Pancreas (tissue), 10 donors: ENCODE measurements around the gene AAK1. TPM values are rescaled to one million over a fixed set of nuclear protein-coding genes. Genes with fewer than 3 reads are reported as not detected.

Source experiments
- ATAC-seq, 4 donors: fragments of 200-7000 bp; cut with Tn5 transposase; one replicate each; pipeline versions ENCODE4 v1.8.0 to v1.9.1; 2020; ENCODE audit warnings: mild to moderate bottlenecking in 4 of 4, moderate library complexity in 4 of 4
- DNase-seq, 6 donors: peaks; one replicate each; pipeline ENCODE4 v3.0.0-alpha.2; 2020
- FAIRE-seq: peaks from 2 replicates; lab custom pipeline; 2012; peaks lifted over from hg19 to GRCh38; lab: Jason Lieb, UNC
- H3K27ac ChIP-seq, 4 donors: fragments of 200-600 bp; sonication (generic); 1 replicate in 3 of 4; 2 replicates in 1 of 4; pipeline versions ENCODE4 v1.5.0 to v1.8.0; 2020
- H3K27me3 ChIP-seq, 4 donors: fragments of 200-600 bp; one replicate each; pipeline ENCODE4 v1.8.0; 2021
- H3K36me3 ChIP-seq, 3 donors: fragments of 200-600 bp; sonication (generic) in 1 of 3; one replicate each; pipeline versions ENCODE4 v1.5.0 to v1.8.0; 2020 to 2021
- H3K4me1 ChIP-seq, 3 donors: fragments of 200-600 bp; one replicate each; pipeline ENCODE4 v1.8.0; 2021
- H3K4me3 ChIP-seq, 4 donors: fragments of 200-600 bp; sonication (generic) in 2 of 4; one replicate each; pipeline versions ENCODE4 v1.5.0 to v1.8.0; 2020 to 2021
- H3K9me3 ChIP-seq, 4 donors: fragments of 200-600 bp; one replicate each; pipeline ENCODE4 v1.8.0; 2021
- WGBS, 2 donors: extraction: QIAGEN DNeasy Blood & Tissue Kit; methylation state at CpG; one replicate each; pipeline ENCODE4 v1.1.7; 2013; 5-methylcytosine and 5-hydroxymethylcytosine counted together
- intact Hi-C, 3 donors: fragments of 100-400 bp; cut with DNase I; formaldehyde crosslinking; loops; one replicate each; pipeline versions ENCODE4 v1.11.1 to v1.14.2; 2022
- polyA plus RNA-seq, 2 donors: library from polyadenylated mRNA; stranded (reverse); fragments of 200-250 nt; gene quantifications; one replicate each; pipeline ENCODE4 v1.2.3, GENCODE V29; 2013
- total RNA-seq, 6 donors: library from RNA; stranded (reverse); fragmentation: NEBNext Ultra II Directional in 4 of 6; extraction: Animal tissue kit (Norgen Biotek cat#: 25700) in 4 of 6; gene quantifications; one replicate each; pipeline versions ENCODE4 v1.2.1 to v1.2.4, GENCODE V29; 2021 to 2023
- TF ChIP-seq, protein P1 (sequence below), 4 donors: fragments of 200-600 bp; sonication (generic) in 3 of 4; IDR thresholded peaks; one replicate each; pipeline versions ENCODE4 v1.5.0 to v1.8.0; 2021; ENCODE audit warnings: antibody characterized with exemption in 4 of 4
- donor health status: healthy with polysubstance abuse.
- donor health status: DM: no; HTN: no; CAD: no; lungs with moderate emphysema.
- donor health status: DM: no; HTN: no; CAD: no.
- donor health status: control.
- donor health status: control.
- donor health status: Bipolar disorder and iron deficiency.
- donor health status: DM: yes; HTN: yes; CAD: no.
- donor health status: DM: no; HTN: no; CAD: no.
- donor health status: DM: no; HTN: no; CAD: no.
- donor health status: DM: yes; HTN: yes; CAD: no.

AAK1 gene
- total and polyA plus RNA-seq, 8 donors: 20.6 to 45.1 (median 32.5) TPM

DNA sequence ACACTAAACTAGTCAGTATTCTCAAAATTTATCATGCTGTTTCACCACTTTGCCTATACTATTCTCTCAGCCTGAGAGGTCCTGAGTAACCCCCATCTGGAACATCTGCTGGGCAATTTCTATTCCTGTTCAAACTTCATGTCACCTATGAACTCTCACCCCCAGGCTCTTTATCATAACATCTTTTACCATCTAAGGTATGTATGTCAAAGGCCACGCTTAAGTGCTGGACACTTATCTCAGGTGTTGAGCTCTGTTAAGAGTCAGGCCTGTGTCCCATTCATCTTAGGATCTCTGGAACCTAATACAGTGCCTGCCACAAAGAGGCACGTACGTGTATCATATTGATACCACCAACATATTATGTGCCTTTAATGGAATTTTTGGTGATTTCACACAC is 4.9 kb downstream of the AAK1 start:
- Histone ChIP-seq H3K27ac (no peak overlapping the region), H3K27me3 (no peaks in the 10 kb centered on the region), H3K4me3 (no peak overlapping the region), H3K9me3 (no peaks in the 10 kb centered on the region), H3K36me3 (no peaks in the 10 kb centered on the region), H3K4me1 (peaks cover 0 to 8% (median 3%) of the 10 kb centered on the region in 3 donors)
- 86 to 87% methylated on average over 3 of the region's 3 CpGs for WGBS, 2 donors
- no peak for DNase-seq
- no peak for FAIRE-seq
- intact Hi-C loops: loop anchor here in 1 of 3 donors (10.0 kb wide), 1 partner anchor 64 kb away; no protein-coding TSS in a partner anchor
- ATAC-seq: no peak
- TF ChIP-seq, protein P1, sequence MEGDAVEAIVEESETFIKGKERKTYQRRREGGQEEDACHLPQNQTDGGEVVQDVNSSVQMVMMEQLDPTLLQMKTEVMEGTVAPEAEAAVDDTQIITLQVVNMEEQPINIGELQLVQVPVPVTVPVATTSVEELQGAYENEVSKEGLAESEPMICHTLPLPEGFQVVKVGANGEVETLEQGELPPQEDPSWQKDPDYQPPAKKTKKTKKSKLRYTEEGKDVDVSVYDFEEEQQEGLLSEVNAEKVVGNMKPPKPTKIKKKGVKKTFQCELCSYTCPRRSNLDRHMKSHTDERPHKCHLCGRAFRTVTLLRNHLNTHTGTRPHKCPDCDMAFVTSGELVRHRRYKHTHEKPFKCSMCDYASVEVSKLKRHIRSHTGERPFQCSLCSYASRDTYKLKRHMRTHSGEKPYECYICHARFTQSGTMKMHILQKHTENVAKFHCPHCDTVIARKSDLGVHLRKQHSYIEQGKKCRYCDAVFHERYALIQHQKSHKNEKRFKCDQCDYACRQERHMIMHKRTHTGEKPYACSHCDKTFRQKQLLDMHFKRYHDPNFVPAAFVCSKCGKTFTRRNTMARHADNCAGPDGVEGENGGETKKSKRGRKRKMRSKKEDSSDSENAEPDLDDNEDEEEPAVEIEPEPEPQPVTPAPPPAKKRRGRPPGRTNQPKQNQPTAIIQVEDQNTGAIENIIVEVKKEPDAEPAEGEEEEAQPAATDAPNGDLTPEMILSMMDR (IDR thresholded peaks at IDR 0.05): no peak

DNA sequence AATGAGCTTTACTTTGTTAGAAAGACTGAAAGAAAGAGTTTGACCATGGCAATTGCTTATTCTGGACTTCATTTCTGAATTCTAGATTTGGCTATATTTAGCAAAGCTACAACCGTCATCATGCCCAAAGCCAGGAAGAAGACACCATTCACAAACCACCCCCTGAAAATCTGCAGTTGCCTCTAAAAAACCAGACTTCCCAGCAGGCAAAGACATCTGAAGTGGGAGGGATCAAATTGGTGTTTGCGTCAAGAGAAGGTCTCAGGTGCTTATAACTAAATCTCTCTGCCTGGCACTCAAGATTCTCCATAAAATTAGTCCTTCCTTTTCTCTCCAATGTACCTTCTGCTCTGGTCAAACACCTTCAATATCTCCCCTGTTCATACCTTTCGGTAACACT is 5.6 kb downstream of the AAK1 start:
- Histone ChIP-seq H3K27ac (no peak overlapping the region), H3K4me1 (peaks cover 0 to 8% (median 3%) of the 10 kb centered on the region in 3 donors), H3K27me3 (no peaks in the 10 kb centered on the region), H3K36me3 (no peaks in the 10 kb centered on the region), H3K9me3 (no peaks in the 10 kb centered on the region), H3K4me3 (no peak overlapping the region)
- intact Hi-C loops: loop anchor here in 1 of 3 donors (10.0 kb wide), 1 partner anchor 63 kb away; no protein-coding TSS in a partner anchor
- TF ChIP-seq, protein P1 (IDR thresholded peaks at IDR 0.05): no peak
- FAIRE-seq (no peak), ATAC-seq (no peak), DNase-seq (no peak)
- WGBS, 2 donors: 79 to 88% methylated on average over 3 of the region's 3 CpGs

DNA sequence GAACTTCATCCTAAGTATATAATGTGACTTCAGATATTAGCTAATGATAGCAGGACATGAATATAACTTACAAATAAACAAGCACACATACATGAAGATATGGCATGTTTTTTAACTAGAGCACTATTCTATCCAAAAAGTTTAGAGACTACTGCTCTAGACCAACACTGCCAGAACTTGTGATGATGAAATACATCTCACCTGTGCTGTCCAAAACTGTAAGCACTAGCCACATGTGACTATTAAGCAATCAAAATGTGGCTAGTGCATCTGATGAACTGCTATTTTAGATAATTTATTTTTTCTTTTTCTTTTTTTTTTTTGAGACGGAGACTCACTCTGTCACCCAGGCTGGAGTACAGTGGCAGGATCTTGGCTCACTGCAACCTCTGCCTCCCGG is 7.1 kb downstream of the AAK1 start:
- DNase-seq (no peak), FAIRE-seq (no peak), ATAC-seq (no peak)
- intact Hi-C loops: loop anchor here in 1 of 3 donors (10.0 kb wide), 1 partner anchor 62 kb away; no protein-coding TSS in a partner anchor
- no peaks in the 10 kb centered on the region for H3K9me3 ChIP-seq
- H3K36me3 ChIP-seq: no peaks in the 10 kb centered on the region
- TF ChIP-seq, protein P1 (IDR thresholded peaks at IDR 0.05): no peak
- no peaks in the 10 kb centered on the region for H3K27me3 ChIP-seq
- H3K4me3 ChIP-seq: no peak overlapping the region
- no peak overlapping the region for H3K27ac ChIP-seq
- 88% methylated on average over 2 of the region's 2 CpGs for WGBS, 2 donors
- H3K4me1 ChIP-seq: peaks cover 0 to 11% (median 3%) of the 10 kb centered on the region in 3 donors

DNA sequence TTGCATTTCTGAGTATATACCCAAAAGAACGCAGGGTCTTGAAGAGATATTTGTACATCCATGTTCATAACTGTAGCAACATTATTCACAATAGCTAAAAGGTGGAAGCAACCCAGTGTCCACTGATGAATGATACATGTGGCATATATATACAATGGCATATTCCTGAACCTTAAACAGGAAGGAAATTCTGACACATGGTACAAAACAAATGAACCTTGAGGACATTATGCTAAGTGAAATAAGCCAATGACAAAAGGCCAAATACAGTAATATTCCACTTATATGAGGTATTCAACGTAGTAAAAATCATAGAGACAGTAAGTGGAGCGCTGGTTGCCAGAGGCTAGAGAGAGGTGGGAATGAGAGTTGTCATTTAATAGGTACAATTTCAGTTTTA is 8.1 kb downstream of the AAK1 start:
- DNase-seq (no peak), FAIRE-seq (no peak), ATAC-seq (no peak)
- TF ChIP-seq, protein P1 (IDR thresholded peaks at IDR 0.05): no peak
- H3K27me3 ChIP-seq: no peaks in the 10 kb centered on the region
- H3K36me3 ChIP-seq: no peaks in the 10 kb centered on the region
- H3K9me3 ChIP-seq: no peaks in the 10 kb centered on the region
- no peak overlapping the region for H3K27ac ChIP-seq
- intact Hi-C loops: loop anchor here in 1 of 3 donors (10.0 kb wide), 1 partner anchor 61 kb away; no protein-coding TSS in a partner anchor
- 78 to 93% methylated on average over 3 of the region's 3 CpGs for WGBS, 2 donors
- no peak overlapping the region for H3K4me3 ChIP-seq
- peaks cover 8 to 13% (median 11%) of the 10 kb centered on the region in 3 donors for H3K4me1 ChIP-seq

DNA sequence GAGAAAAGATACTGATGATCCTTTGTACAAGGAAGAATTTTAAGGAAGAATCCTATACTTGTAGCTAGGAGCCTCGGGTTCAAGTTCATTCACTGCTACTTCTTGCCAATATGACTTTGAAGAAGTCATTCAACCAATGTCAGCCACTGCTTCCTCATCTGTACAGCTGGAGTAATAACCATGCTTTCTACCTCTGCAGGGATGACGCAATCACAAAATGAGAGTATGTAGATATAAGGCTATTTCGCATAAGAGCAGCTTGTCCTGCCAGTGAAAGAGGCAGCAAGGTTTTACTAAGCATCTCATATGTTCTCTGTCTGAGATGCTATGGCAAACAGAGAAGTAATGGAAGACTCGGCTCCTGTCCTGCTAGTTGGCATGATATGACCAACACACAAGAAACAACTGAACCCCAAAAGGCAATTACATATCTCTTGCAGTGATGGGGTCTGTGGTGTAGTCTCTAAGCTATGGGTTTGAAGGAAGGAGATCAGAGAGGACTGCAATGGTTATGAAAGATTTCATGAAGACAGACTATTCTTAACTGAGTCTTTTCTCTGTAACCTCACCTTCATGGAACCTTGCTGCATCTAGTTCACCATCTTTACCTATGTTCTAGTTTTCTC is 9.2 kb downstream of the AAK1 start:
- FAIRE-seq (no peak), ATAC-seq (peak in 2 of 4 donors; percentile 30 to 38), DNase-seq (no peak)
- no peaks in the 10 kb centered on the region for H3K27me3 ChIP-seq
- TF ChIP-seq, protein P1 (IDR thresholded peaks at IDR 0.05): no peak
- intact Hi-C loops: loop anchor here in 1 of 3 donors (10.0 kb wide), 1 partner anchor 60 kb away; no protein-coding TSS in a partner anchor
- H3K4me3 ChIP-seq: no peak overlapping the region
- 89% methylated on average over 4 of the region's 4 CpGs for WGBS, 2 donors
- no peak overlapping the region for H3K27ac ChIP-seq
- H3K9me3 ChIP-seq: no peaks in the 10 kb centered on the region
- peaks cover 9 to 11% (median 10%) of the 10 kb centered on the region in 3 donors for H3K4me1 ChIP-seq
- H3K36me3 ChIP-seq: no peaks in the 10 kb centered on the region
